Skin epidermis (tissue), 12 donors: ENCODE results near the gene CARD8.
A peak's percentile ranks its signal among the peaks of the same experiment; 100 is the strongest.
"Not testable (repeated sequence)": the region's sequence is repeated elsewhere in the genome, so short reads cannot be mapped to it uniquely, and the experiment has no call there.

Source experiments
- H3K27ac ChIP-seq, 21 experiments: fragments of 200-600 bp; sonication (generic) in 11 of 21; one replicate each; pipeline ENCODE4 v1.5.0; 2020; ENCODE audit warnings: mild to moderate bottlenecking in 3 of 21, inconsistent platforms in 2 of 21, moderate library complexity in 2 of 21
- H3K4me3 ChIP-seq, 7 experiments: fragments of 200-600 bp; sonication (generic) in 2 of 7; one replicate each; pipeline ENCODE4 v1.5.0; 2020; ENCODE audit warnings: inconsistent platforms in 2 of 7, mild to moderate bottlenecking in 2 of 7, moderate library complexity in 1 of 7

Gene CARD8

GRCh38 chr19:48269617-48270026 is 13.9 kb upstream of the CARD8 start:
- not testable (repeated sequence) for H3K4me3 ChIP-seq, H3K27ac ChIP-seq

DNA sequence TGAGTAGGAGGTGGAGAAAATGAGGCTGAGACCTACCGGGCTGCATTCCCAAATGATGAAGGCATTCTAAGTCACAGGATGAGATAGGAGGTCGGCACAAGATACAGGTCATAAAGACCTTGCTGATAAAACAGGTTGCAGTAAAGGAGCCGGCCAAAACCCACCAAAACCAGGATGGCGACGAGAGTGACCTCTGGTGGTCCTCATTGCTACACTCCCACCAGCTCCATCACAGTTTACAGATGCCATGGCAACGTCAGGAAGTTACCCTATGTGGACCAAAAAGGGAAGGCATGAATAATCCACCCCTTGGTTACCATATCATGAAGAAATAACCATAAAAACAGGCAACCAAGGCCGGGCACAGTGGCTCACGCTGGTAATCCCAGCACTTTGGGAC is 9.6 kb upstream of the CARD8 start:
- not testable (repeated sequence) for H3K27ac ChIP-seq, H3K4me3 ChIP-seq

GRCh38 chr19:48260359-48260714 is 4.6 kb upstream of the CARD8 start:
- H3K27ac ChIP-seq, result peak overlapping the region in 13 of 21 experiments; percentile 0 to 90 (median 73)
- H3K4me3 ChIP-seq, result peak overlapping the region in 6 of 7 experiments; percentile 24 to 42 (median 34)

GRCh38 chr19:48258992-48259391 is 3.3 kb upstream of the CARD8 start:
- H3K27ac ChIP-seq, result peak overlapping the region in 6 of 21 experiments; percentile 60 to 90 (median 79)
- H3K4me3 ChIP-seq, result not testable (repeated sequence)

GRCh38 chr19:48258350-48258749 is 2.6 kb upstream of the CARD8 start:
- Histone ChIP-seq H3K27ac (peak overlapping the region in 13 of 21 experiments; percentile 5 to 90 (median 60)), H3K4me3 (no peak overlapping the region)

- Histone ChIP-seq H3K27ac (peak overlapping the region in 13 of 21 experiments; percentile 80 to 97 (median 94)), H3K4me3 (peak overlapping the region in 4 of 7 experiments; percentile 40 to 62 (median 52))
Measured at GRCh38 chr19:48254529-48254970, 1.2 kb downstream of the CARD8 start.

DNA sequence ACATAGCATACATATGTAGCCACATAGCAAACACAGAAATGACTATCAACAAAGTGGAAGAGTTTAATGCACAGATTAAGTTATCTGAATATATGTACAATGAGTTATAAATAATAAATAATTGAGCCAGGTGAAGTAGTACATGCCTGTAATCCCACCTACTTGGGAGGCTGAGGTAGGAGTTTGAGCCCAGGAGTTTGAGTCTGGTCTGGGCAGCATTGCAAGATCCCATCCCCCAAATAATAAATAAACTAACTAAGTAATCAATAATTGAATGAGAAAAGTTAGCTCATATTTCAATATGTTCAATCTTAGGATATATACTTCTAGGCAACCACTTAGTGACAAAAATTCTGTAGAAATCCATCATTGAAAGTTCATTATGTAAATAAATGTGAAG is 1.7 kb downstream of the CARD8 start:
- H3K4me3 ChIP-seq, result no peak overlapping the region
- peak overlapping the region in 1 of 21 experiments; percentile 31 for H3K27ac ChIP-seq

DNA sequence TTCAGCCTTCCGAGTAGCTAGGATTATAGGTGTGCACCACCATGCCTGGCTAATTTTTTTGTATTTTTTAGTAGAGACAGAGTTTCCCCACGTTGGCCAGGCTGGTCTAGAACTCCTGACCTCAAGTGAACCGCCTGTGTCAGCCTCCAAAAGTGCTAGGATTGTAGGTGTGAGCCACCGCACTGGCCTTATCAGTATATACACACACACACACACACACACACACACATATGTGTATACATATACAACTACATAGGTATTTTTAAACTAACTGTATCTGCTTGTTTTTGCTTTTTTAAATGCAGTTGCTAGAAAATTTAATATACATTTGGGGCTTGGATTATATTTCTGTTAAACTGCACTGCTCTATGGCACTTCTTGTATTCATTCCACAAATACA is 3.1 kb downstream of the CARD8 start:
- H3K4me3 ChIP-seq, result no peak overlapping the region
- no peak overlapping the region for H3K27ac ChIP-seq

DNA sequence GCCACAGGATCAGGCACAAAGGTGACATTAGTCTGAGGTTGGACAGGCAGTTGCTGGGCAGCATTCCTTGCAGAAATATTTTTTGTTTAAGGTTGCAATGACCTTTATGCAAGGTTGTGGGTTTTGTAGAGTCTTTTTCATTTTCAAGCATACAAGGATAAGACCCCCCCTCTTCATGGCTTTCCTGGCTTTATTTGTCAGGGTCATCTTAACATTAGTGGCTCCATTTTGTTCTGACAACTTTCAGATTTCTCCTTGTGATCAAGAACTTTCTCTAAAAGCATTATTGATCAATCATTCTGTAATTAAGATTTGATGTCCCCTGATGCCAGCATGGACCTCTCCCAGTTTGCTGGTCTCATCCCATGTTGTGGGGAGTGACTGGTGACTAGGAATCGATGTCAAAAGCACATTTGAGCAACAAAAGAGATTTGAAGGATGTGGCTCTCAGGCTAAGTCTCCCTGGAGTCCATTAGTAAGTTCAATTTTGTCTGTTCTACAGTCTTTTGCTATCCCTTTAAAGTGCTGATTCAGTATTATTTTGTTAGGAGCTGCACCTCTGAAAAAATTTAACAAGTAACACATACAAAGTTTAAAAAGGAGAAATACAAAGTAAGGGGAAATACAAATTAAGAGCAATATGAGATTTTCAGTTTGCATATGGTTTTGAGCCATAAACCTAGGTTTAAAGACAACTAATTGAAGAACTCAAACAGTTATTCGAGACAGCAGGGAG is 5.3 kb downstream of the CARD8 start:
- H3K4me3 ChIP-seq, result no peak overlapping the region

GRCh38 chr19:48249502-48250014 is 6.2 kb downstream of the CARD8 start:
- Histone ChIP-seq H3K27ac (peak overlapping the region in 19 of 21 experiments; percentile 50 to 97 (median 82)), H3K4me3 (peak overlapping the region; percentile 10 to 33 (median 24))

More for the DNA sequence above, 5.3 kb downstream of the CARD8 start:
- peak overlapping the region in 18 of 21 experiments; percentile 11 to 97 (median 82) for H3K27ac ChIP-seq

GRCh38 chr19:48248081-48248833 is 7.5 kb downstream of the CARD8 start:
- peak overlapping the region; percentile 10 to 33 (median 24) for H3K4me3 ChIP-seq
- peak overlapping the region in 12 of 21 experiments; percentile 78 to 97 (median 86) for H3K27ac ChIP-seq

- Histone ChIP-seq H3K27ac (no peak overlapping the region), H3K4me3 (no peak overlapping the region)
Measured at GRCh38 chr19:48247212-48247611, 8.5 kb downstream of the CARD8 start.

DNA sequence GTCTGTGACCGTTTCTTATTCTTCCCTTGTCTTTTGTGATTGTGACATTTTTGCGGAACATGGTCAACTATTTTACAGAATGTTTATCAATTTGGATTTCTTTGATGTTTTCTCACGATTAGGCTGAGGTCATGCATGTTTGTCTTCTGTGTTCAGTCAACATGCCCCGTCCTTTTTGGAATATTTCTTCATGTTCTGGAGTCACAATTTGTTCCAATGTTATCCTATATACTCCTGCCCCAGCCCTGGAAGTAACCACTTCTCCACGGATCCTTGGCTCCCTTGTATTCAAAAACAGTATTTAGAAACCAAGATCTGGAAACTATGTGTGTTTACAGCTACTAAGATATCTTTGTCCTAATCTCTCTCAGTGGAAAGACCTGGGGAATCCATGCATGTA is 9.6 kb downstream of the CARD8 start:
- Histone ChIP-seq H3K27ac (no peak overlapping the region), H3K4me3 (no peak overlapping the region)

- H3K4me3 ChIP-seq, result no peak overlapping the region
- peak overlapping the region in 12 of 21 experiments; percentile 14 to 79 (median 46) for H3K27ac ChIP-seq
Measured at GRCh38 chr19:48244281-48244680, 11.4 kb downstream of the CARD8 start.

- H3K4me3 ChIP-seq, H3K27ac ChIP-seq: not testable (repeated sequence)
Measured at GRCh38 chr19:48241771-48242170, 13.9 kb downstream of the CARD8 start.

DNA sequence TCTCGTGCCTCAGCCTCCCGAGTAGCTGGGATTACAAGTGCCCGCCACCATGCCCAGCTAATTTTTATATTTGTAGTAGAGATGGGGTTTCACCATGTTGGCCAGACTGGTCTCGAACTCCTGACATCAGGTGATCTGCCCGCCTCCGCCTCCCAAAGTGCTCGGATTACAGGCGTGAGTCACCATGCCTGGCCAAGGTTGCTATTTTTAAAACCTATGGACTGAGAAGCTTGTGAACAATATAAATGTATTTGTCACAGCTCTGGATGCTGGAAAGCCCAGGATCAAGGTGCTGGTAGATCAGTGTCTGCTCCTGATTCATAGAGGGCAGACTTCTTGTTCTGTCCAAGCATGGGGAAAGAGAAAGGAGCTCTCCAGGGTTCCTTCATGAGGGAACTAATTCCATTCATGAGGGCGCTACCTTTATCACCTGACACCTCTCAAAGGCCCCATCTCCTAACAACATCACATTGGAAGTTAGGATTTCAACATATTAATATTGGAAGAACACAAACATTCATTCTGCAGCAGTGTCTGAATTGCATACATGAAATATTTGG is 16.1 kb downstream of the CARD8 start:
- H3K4me3 ChIP-seq, result no peak overlapping the region
- H3K27ac ChIP-seq, result no peak overlapping the region

DNA sequence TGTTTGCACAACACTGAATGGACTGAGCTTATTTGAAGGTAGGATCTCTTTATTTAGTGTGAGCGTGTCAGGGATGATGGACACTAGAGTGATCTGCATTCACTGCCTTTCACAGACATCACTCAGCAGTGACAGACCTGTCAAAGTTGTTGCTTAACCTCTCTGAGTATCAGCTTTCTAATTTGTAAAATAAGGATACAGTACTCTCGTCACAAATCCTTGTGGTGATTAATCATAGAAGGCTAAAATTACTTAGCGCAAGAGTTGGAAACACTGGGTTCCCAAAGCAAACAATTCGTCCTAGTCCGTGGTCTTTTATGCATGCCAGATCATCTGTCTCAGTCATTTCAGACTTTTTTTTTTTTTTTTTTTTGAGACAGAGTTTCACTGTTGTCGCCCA is 16.6 kb downstream of the CARD8 start:
- Histone ChIP-seq H3K4me3 (no peak overlapping the region), H3K27ac (no peak overlapping the region)

- H3K4me3 ChIP-seq, result no peak overlapping the region
- H3K27ac ChIP-seq, result no peak overlapping the region
Measured at GRCh38 chr19:48237057-48237456, 18.7 kb downstream of the CARD8 start.

- H3K27ac ChIP-seq, result no peak overlapping the region
- H3K4me3 ChIP-seq, result no peak overlapping the region
Measured at GRCh38 chr19:48230555-48231129, 25.1 kb downstream of the CARD8 start.

- Histone ChIP-seq H3K4me3 (no peak overlapping the region), H3K27ac (no peak overlapping the region)
Measured at GRCh38 chr19:48221628-48222027, 34.1 kb downstream of the CARD8 start.
